Peyer's patch (tissue), 4 donors: ENCODE measurements around the gene ITGAE.

Source experiments
- POLR2A ChIP-seq, 2 donors: fragments of 450-650 bp; IDR thresholded peaks; one replicate each; pipeline ENCODE4 v1.5.1; 2017; ENCODE audit warnings: antibody characterized with exemption in 2 of 2, mild to moderate bottlenecking in 2 of 2, moderate library complexity in 2 of 2
- TF ChIP-seq, protein P1 (sequence below), 6 experiments: fragments of 450-650 bp in 4 of 6; fragments of 200-600 bp in 2 of 6; sonication (generic) in 1 of 6; IDR thresholded peaks; one replicate each; pipeline ENCODE4 v1.5.1; 2017 to 2019; ENCODE audit warnings: antibody characterized with exemption in 6 of 6, mild to moderate bottlenecking in 3 of 6, moderate library complexity in 1 of 6

GRCh38 chr17:3828151-3828851 lies 27.3 kb upstream of the ITGAE start:
- TF ChIP-seq, protein P1, sequence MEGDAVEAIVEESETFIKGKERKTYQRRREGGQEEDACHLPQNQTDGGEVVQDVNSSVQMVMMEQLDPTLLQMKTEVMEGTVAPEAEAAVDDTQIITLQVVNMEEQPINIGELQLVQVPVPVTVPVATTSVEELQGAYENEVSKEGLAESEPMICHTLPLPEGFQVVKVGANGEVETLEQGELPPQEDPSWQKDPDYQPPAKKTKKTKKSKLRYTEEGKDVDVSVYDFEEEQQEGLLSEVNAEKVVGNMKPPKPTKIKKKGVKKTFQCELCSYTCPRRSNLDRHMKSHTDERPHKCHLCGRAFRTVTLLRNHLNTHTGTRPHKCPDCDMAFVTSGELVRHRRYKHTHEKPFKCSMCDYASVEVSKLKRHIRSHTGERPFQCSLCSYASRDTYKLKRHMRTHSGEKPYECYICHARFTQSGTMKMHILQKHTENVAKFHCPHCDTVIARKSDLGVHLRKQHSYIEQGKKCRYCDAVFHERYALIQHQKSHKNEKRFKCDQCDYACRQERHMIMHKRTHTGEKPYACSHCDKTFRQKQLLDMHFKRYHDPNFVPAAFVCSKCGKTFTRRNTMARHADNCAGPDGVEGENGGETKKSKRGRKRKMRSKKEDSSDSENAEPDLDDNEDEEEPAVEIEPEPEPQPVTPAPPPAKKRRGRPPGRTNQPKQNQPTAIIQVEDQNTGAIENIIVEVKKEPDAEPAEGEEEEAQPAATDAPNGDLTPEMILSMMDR (IDR thresholded peaks at IDR 0.05) = no peak
- TF ChIP-seq POLR2A (IDR thresholded peaks at IDR 0.05) = no peak
